CD4-positive, alpha-beta T cell treated with Interleukin-12 subunit alpha and Interleukin-12 subunit beta, for 1 hour (primary cell): ENCODE results near the gene TBC1D22A.
"Not testable (repeated sequence)": the region's sequence is repeated elsewhere in the genome, so short reads cannot be mapped to it uniquely, and the experiment has no call there.

Experiments used
- DNase-seq: peaks from one replicate; pipeline ENCODE4 v3.0.0-alpha.2; 2020

Gene TBC1D22A

DNA sequence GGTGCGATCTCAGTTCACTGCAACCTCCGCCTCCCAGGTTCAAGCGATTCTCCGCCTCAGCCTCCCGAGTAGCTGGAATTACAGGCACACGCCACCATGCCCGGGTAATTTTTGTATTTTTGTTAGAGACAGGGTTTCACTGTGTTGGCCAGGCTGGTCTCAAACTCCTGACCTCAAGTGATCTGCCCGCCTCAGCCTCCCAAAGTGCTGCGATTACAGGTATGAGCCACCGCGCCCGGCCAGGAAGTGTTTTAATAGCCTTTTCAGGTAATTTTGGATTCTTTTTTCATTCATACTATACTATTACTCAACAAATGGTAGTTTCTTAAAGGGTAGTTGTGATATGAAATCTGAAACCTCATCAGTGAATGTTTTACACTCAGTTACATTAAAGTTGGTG lies 216.2 kb downstream of the TBC1D22A start:
- DNase-seq: not testable (repeated sequence)

- no peak for DNase-seq
Observed at GRCh38 chr22:46979506-46979905, 217.1 kb downstream of the TBC1D22A start.

DNA sequence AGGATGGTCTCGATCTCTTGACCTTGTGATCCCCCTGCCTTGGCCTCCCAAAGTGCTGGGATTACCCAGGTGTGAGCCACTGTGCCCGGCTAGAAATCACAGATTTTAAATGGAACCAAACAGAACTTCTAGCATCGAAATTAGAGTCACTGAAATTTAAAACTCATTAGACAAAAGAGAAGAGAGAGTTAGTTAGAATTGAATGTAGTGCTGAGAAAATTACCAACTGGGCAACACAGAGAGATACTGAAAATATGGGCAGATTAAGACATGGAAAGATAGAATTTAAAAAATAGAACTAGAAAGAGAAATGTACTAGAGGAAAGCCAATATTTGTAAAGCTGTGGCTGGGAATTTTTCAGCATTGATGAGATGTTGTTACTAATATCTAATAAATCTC lies 217.9 kb downstream of the TBC1D22A start:
- no peak for DNase-seq

GRCh38 chr22:46982635-46983034 lies 220.2 kb downstream of the TBC1D22A start:
- no peak for DNase-seq

GRCh38 chr22:46983046-46983445 lies 220.6 kb downstream of the TBC1D22A start:
- DNase-seq: no peak

DNA sequence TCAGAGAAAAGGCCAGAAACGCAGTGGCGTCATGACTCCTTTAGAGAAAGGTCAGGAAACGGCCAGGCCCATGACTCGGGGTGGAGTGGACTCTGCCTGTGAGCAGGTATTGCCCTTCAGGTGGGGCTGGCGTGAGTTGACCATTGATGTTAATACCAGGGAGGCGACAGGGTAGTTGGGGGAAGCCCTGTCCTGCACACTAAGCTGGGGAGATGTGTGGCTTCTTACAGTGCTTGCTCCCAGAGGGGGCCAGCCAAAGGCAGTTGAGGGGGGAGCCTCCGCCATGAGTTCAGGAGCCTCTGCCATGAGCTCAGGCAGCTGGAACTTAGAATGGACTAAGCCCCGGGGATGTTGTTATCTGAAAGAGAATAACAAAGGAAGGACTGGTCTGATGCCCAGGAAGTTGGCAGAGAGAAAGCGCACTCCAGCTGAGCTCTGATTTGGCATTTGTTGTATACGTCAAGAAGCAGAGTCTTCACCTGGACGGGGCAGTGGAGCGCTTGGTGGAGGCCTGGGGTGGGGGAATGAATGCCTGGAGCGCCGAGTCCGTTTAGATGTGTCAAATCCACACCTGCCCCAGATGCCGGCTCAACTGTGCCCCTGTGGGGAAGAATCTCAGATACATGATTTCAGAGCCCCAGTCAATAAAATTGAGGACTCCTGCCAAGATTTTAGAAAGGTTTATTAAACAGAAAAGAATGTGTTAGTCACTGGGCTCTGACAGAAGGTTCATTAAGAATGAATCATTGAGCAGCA lies 222.5 kb downstream of the TBC1D22A start:
- no peak for DNase-seq

DNA sequence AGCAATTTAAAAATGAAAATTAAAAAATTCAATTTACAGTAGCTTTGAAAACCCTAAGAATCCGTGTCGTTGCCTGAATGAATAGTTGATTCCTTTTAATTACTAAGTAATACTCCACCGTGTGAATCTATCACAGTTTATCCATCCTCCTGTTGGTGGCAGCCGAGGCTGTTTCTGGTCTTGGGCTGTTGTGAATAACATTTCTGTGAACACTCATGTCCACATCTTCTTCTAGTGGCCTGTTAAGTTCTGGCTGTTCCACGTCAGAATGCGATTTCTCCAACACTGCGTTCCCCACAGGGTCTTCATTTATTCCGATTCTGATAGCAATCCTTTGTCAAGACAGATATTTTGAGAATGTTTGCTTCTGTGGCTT lies 223.0 kb downstream of the TBC1D22A start:
- DNase-seq: no peak

- no peak for DNase-seq
Observed at GRCh38 chr22:46986788-46987187, 224.3 kb downstream of the TBC1D22A start.

DNA sequence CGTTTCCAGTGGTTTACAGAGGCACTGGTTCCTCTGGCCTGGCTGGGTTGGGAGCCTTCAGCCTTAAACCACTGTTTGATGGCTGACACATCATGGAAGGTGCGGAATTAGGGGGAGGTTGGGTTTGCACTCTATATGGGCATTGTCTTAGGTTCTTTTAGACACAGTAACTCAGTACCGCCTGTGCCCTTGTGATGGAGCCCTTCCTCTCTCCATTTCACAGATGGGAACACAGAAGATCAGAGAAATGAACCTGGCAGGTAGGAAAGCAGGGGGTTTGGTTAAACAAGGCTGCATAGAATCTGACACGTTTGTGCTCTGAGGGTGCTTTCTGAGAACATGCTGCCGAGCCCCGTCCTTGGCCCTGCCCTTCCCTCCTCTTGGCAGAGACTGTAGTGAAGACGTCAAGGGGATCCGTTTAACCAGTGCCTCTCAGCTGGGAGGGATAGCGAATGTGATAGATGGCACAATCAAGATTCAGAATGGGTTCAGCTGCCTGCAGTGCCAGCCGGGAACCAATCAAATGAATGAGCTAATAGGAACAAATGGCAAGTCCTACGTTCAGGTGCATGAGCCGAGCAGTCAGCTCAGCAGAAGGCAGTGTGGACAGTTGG lies 228.6 kb downstream of the TBC1D22A start:
- DNase-seq: no peak

DNA sequence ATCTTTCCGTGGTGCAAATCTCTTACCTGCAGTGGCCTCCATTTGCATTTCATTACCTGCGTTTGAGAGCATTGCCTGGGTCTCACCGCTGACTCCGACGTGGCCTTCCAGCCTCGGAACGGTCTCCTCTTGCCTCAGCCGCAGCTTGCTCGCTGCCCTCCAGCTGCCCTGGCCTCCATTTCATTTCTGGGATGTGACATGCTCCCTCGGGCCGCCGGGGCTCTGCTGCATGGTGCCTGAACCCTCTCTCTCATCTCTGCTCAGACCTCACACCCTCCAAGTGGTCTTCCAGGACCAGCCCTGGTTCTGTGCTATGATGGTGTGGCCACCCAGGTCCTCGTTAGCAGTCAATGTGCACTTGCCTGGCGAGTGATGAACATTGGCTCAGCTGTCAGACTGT lies 229.2 kb downstream of the TBC1D22A start:
- no peak for DNase-seq

DNA sequence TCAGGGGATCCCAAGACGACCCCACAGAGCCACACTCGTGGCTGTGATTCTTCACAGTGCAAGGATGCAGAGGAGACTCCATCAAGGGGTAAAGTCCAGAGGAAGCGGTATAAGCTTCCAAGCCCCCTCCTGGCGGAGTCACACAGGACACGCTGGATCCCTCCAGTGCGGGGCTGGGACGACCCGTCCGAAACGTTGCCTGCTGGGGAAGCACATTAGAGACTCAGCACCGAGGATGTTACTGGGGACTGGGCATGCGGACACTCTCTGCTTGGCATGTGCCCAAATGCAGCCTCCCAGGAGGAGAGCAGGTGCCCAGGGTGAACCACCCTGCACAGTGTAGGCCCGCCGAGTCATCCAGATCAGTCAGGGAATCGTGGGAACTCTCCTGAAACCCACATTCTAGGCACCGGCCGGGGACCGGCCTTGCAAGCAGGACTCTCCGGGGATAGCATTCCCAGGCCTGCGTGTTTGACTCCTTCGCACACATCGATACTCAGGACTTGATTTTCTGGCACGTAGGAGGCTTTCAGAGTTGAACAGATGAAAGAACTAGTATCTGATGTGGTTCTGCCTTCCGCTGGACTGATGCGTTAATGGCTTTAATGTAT lies 229.8 kb downstream of the TBC1D22A start:
- no peak for DNase-seq

DNA sequence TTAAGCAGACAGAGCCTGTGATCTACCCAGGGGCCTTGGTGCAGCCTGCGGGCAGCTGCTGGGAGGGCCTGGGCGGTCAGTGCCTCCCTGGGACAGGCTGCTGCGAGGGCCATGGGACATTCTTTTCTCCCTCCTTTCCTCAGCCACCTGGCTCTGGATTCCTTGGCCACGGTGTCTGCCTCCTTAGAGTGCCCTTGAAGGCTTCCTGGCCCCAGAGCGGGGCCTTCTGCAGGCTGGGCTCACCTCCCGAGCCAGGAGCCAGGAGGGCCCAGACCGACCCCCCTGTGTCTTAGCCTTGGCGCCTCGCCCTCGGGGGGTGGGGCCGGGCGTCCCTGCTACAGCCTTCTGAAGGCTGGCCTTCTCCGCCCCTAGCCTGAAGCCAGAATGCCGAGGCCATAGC lies 231.2 kb downstream of the TBC1D22A start:
- no peak for DNase-seq

- no peak for DNase-seq
Observed at GRCh38 chr22:46994265-46994664, 231.8 kb downstream of the TBC1D22A start.

DNA sequence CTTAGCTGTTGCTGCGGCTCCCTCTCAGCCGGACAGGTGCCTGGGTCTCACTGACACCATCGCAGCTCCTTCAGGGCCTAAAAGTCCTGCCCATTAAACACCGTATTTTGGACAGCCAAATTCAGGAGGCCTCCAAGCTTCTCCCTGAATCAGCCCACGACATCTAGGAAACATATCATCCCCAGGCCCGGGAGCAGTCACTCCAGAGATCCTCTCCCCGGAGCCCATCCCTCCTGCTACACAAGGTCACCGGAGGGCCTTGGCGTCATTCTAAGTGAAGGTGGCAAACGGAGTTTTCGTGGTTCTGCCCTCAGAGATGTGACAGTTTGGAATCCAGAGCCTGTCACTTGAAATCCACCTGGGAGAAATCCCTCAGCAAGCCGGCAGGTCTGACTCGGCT lies 232.5 kb downstream of the TBC1D22A start:
- no peak for DNase-seq

DNA sequence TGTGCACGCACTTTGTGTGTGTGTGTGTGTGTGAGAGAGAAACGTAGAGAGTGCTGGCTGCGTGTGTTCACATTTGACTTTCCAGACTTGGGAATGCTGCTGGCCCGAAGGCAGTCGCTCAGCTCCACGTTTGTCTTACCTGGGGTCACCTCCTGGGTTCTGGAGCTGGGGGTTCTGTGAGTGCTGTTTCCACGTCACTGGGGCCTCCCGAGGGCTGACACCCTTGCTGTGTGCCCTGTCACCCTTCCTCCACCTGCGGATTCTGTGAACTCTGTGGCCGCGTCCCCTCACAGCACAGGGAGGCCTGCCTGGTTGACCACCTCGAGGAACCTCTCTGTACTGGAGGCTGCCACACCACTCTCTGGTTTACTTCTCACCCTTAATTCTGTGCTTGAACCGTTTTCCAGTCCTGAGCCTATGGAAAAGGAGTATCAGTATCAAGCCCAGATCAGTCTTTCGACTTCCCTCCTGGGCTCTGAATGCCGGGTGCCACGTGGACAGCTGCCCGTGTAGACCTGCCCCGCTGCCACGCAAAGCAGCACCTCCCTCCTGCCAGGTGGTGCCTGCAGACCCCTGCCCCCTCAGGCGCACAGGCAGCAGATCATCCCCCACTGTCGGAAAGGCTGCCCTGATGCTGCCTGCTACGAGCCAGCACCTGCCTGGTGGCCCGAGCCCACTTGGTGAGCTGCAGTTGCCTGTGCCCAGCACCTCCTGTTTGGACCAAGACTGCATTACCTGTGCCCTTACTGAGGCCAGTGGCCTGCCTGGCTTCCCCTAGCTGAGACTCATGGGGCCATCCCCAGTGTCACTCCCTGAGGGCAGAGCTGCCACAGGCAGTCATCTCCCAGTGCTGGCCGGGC lies 233.3 kb downstream of the TBC1D22A start:
- no peak for DNase-seq

GRCh38 chr22:46996595-46997310 lies 234.3 kb downstream of the TBC1D22A start:
- no peak for DNase-seq

DNA sequence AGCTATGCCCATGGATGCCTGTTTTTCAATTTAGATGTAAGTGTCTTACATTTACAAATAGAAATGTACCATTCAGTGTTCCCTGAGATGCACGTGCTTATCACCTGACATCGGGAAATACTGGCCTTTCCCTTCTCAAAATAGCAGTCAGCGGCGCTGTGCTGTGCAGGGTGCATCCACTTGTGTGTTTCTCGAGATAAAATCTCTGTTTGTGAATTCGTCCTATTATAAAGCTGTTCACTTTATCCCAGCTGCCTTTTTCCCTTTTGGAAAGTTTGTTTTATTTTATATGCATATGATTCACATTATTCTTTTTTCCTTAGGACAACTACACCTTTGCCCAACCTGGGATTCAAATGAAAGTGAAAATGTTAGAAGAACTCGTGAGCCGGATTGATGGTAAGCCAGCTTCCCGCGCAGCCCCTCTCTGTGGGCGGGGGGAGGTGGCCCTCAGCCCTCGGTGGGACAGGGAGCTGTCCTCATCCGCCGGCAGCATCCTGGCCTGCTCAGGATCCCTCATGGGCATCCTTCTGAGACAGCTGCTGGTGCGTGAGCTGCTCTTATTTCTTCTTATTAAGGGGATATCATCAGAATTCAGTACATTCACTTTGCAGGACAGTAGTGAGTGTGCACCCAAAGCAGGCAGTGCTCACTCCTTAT lies 235.0 kb downstream of the TBC1D22A start:
- DNase-seq: no peak

DNA sequence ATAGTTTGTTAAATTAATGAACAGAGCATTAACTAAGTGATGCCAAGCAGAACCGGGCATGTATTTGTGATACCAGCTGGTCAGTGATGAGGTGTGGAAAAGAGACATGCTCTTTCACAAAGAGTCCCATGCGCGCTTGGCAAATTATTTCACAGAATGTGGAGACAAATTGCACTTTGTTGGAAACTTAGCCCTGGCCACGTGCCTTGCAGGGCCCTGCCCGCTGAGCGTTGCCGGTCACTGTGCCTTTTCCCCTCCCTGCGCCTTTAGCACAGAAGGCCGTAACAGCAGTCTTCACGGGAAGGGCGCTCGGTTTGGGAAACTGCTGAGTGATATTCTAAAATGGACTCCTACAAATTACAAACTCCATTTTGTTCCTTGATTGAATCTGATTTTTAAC lies 235.9 kb downstream of the TBC1D22A start:
- no peak for DNase-seq

DNA sequence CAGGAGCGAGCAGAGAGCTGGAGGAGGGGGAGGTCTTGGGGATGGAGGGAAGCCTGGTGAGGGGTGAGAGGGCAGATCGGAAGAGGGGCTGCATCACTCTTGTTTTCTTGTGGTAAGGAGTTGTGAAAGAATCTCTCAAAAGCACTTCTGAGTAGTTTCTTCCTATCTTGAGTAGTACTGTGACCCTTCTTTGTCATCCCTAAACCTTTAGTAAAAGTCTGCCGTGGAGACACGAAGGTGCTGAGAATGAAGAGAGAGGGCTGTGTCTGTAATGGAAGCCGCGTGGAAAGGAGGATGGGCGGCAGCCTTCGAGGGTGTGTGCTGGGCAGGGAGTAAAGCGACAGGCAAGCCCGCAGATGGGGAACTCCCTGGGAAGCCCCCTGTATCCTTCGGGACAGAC lies 237.8 kb downstream of the TBC1D22A start:
- no peak for DNase-seq

GRCh38 chr22:47000888-47001287 lies 238.4 kb downstream of the TBC1D22A start:
- DNase-seq: no peak

GRCh38 chr22:47001288-47001687 lies 238.8 kb downstream of the TBC1D22A start:
- DNase-seq: no peak

- DNase-seq: no peak
Observed at GRCh38 chr22:47002692-47003091, 240.2 kb downstream of the TBC1D22A start.
